Measurements from ENCODE around the gene PAM16. TPM values are rescaled to one million over a fixed set of nuclear protein-coding genes. Genes with fewer than 3 reads are reported as not detected.
A peak's percentile ranks its signal among the peaks of the same experiment; 100 is the strongest.

PAM16 gene
- total and polyA plus RNA-seq, 4 donors: 14.0 to 70.5 (median 29.6) TPM

GRCh38 chr16:4347765-4348509 lies 3.2 kb downstream of the PAM16 start:
- H3K27me3 ChIP-seq (ENCODE audit: control insufficient read depth in 4 of 4, insufficient read depth in 4 of 4, low read length in 3 of 4): no peaks in the 10 kb centered on the region
- H3K4me1 ChIP-seq (ENCODE audit: control insufficient read depth in 4 of 4, insufficient read depth in 4 of 4, low read length in 3 of 4): peaks cover 12 to 56% (median 39%) of the 10 kb centered on the region in 4 donors
- no peak overlapping the region for H3K4me3 ChIP-seq (ENCODE audit: low read depth in 1 of 3, low read length in 3 of 3)
- DNase-seq (ENCODE audit: low spot score): no peak
- H3K27ac ChIP-seq (ENCODE audit: low read depth in 1 of 2, low read length in 2 of 2): peak overlapping the region; percentile 79 to 94
- no peak overlapping the region for H3K9ac ChIP-seq (ENCODE audit: low read depth in 1 of 2, low read length in 2 of 2)
- TF ChIP-seq, protein P1, sequence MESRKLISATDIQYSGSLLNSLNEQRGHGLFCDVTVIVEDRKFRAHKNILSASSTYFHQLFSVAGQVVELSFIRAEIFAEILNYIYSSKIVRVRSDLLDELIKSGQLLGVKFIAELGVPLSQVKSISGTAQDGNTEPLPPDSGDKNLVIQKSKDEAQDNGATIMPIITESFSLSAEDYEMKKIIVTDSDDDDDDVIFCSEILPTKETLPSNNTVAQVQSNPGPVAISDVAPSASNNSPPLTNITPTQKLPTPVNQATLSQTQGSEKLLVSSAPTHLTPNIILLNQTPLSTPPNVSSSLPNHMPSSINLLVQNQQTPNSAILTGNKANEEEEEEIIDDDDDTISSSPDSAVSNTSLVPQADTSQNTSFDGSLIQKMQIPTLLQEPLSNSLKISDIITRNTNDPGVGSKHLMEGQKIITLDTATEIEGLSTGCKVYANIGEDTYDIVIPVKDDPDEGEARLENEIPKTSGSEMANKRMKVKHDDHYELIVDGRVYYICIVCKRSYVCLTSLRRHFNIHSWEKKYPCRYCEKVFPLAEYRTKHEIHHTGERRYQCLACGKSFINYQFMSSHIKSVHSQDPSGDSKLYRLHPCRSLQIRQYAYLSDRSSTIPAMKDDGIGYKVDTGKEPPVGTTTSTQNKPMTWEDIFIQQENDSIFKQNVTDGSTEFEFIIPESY (IDR thresholded peaks at IDR 0.05): no peak
- TF ChIP-seq RXRA (IDR thresholded peaks at IDR 0.05) (peak; percentile 52 to 57), NR2F2 (IDR thresholded peaks at IDR 0.05) (no peak), JUND (IDR thresholded peaks at IDR 0.05) (no peak), MAX (IDR thresholded peaks at IDR 0.05) (no peak), FOXA2 (IDR thresholded peaks at IDR 0.05) (no peak), HNF4A (conservative IDR thresholded peaks at IDR 0.05) (peak in 1 of 2 donors; percentile 25), TAF1 (conservative IDR thresholded peaks at IDR 0.05) (no peak), EGR1 (IDR thresholded peaks at IDR 0.05; ENCODE audit: low read depth in 2 of 2) (no peak), YY1 (IDR thresholded peaks at IDR 0.05) (peak; percentile 46), HNF4G (IDR thresholded peaks at IDR 0.05) (no peak), REST (IDR thresholded peaks at IDR 0.05) (no peak), SP1 (IDR thresholded peaks at IDR 0.05) (peak; percentile 11), FOXA1 (IDR thresholded peaks at IDR 0.05) (no peak)
- TF ChIP-seq, protein P2, sequence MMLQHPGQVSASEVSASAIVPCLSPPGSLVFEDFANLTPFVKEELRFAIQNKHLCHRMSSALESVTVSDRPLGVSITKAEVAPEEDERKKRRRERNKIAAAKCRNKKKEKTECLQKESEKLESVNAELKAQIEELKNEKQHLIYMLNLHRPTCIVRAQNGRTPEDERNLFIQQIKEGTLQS (IDR thresholded peaks at IDR 0.05): no peak
- no peaks in the 10 kb centered on the region for H3K36me3 ChIP-seq (ENCODE audit: control insufficient read depth in 4 of 4, insufficient read depth in 3 of 4, low read depth in 1 of 4, low read length in 3 of 4)
- H3K9me3 ChIP-seq (ENCODE audit: control insufficient read depth in 4 of 4, low read length in 3 of 4): no peaks in the 10 kb centered on the region
- WGBS: 68% methylated on average over 17 of the region's 17 CpGs

- 53% methylated on average over 8 of the region's 8 CpGs for WGBS
- Histone ChIP-seq H3K27me3 (ENCODE audit: control insufficient read depth in 4 of 4, insufficient read depth in 4 of 4, low read length in 3 of 4) (no peaks in the 10 kb centered on the region), H3K9ac (ENCODE audit: low read depth in 1 of 2, low read length in 2 of 2) (no peak overlapping the region), H3K27ac (ENCODE audit: low read depth in 1 of 2, low read length in 2 of 2) (peak overlapping the region; percentile 79 to 94), H3K9me3 (ENCODE audit: control insufficient read depth in 4 of 4, low read length in 3 of 4) (no peaks in the 10 kb centered on the region), H3K4me1 (ENCODE audit: control insufficient read depth in 4 of 4, insufficient read depth in 4 of 4, low read length in 3 of 4) (peaks cover 12 to 56% (median 39%) of the 10 kb centered on the region in 4 donors), H3K4me3 (ENCODE audit: low read depth in 1 of 3, low read length in 3 of 3) (no peak overlapping the region), H3K36me3 (ENCODE audit: control insufficient read depth in 4 of 4, insufficient read depth in 3 of 4, low read depth in 1 of 4, low read length in 3 of 4) (no peaks in the 10 kb centered on the region)
- peak; percentile 61 for TF ChIP-seq YY1 (IDR thresholded peaks at IDR 0.05)
- TF ChIP-seq HNF4A (conservative IDR thresholded peaks at IDR 0.05): peak in 1 of 2 donors; percentile 21
- no peak for TF ChIP-seq TAF1 (conservative IDR thresholded peaks at IDR 0.05)
- peak; percentile 21 for TF ChIP-seq SP1 (IDR thresholded peaks at IDR 0.05)
- TF ChIP-seq GABPA (IDR thresholded peaks at IDR 0.05 in 1 of 2, conservative IDR thresholded peaks at IDR 0.05 in 1 of 2): no peak
- no peak for TF ChIP-seq RAD21 (IDR thresholded peaks at IDR 0.05)
- TF ChIP-seq FOXA2 (IDR thresholded peaks at IDR 0.05): no peak
- no peak for TF ChIP-seq CTCF (IDR thresholded peaks at IDR 0.05; ENCODE audit: low read depth, low read length, missing input control)
- peak in 1 of 2 donors; percentile 46 for TF ChIP-seq RXRA (IDR thresholded peaks at IDR 0.05)
- TF ChIP-seq, protein P2 (IDR thresholded peaks at IDR 0.05): no peak
- TF ChIP-seq MAX (IDR thresholded peaks at IDR 0.05): no peak
- TF ChIP-seq, protein P1 (IDR thresholded peaks at IDR 0.05): no peak
- no peak for TF ChIP-seq HNF4G (IDR thresholded peaks at IDR 0.05)
- no peak for TF ChIP-seq NR2F2 (IDR thresholded peaks at IDR 0.05)
- no peak for DNase-seq (ENCODE audit: low spot score)
Measured at GRCh38 chr16:4347010-4347409, 4.1 kb downstream of the PAM16 start.
